Activated B cell treated with CpG ODN at 0.5 μM for 24 hours (primary cell): ENCODE measurements around the gene IGFBP1. TPM values are rescaled to one million over a fixed set of nuclear protein-coding genes. Genes with fewer than 3 reads are reported as not detected.

Experiments used
- ATAC-seq: fragments of 200-7000 bp; cut with Tn5 transposase; one replicate; pipeline ENCODE4 v1.10.0; 2021; ENCODE audit warnings: low read depth, mild to moderate bottlenecking, moderate library complexity
- CTCF ChIA-PET: fragments of 350-600 bp; sonication (Branson Sonifier 250); formaldehyde crosslinking; loops from one replicate; lab custom pipeline; 2021; ENCODE audit warnings: antibody characterized with exemption; lab: Charles Lee
- POLR2A ChIA-PET: fragments of 350-600 bp; sonication (Branson Sonifier 250); formaldehyde crosslinking; loops from one replicate; lab custom pipeline; 2021; ENCODE audit warnings: antibody characterized with exemption; lab: Charles Lee
- DNase-seq: peaks from one replicate; pipeline ENCODE4 v3.0.0; 2022
- H3K27ac Mint-ChIP-seq: one replicate; pipeline ENCODE4 v1.8.0; 2020; ENCODE audit warnings: mixed read lengths
- H3K27me3 Mint-ChIP-seq: one replicate; pipeline ENCODE4 v1.8.0; 2021; ENCODE audit warnings: mixed read lengths
- H3K36me3 Mint-ChIP-seq: one replicate; pipeline ENCODE4 v1.8.0; 2021; ENCODE audit warnings: low read depth, mixed read lengths
- H3K4me1 Mint-ChIP-seq: one replicate; pipeline ENCODE4 v1.8.0; 2021; ENCODE audit warnings: mixed read lengths
- H3K4me3 Mint-ChIP-seq: one replicate; pipeline ENCODE4 v1.8.0; 2020; ENCODE audit warnings: mild to moderate bottlenecking, mixed read lengths
- H3K9me3 Mint-ChIP-seq: one replicate; pipeline ENCODE4 v1.8.0; 2020; ENCODE audit warnings: mixed read lengths
- CTCF ChIP-seq: fragments of 200-600 bp; IDR thresholded peaks from one replicate; pipeline ENCODE4 v1.8.0; 2022; ENCODE audit warnings: antibody characterized with exemption, mild to moderate bottlenecking
- intact Hi-C: fragments of 100-400 bp; cut with micrococcal nuclease; formaldehyde crosslinking; loops from one replicate; pipeline ENCODE4 v1.15.1; 2024
- total RNA-seq: library from RNA; stranded (reverse); gene quantifications from 2 replicates; pipeline ENCODE4 v1.2.3, GENCODE V29; 2022

IGFBP1 gene
- total RNA-seq, 1 donor from 2014 or later: not detected

GRCh38 chr7:45880433-45880860 lies 7.8 kb upstream of the IGFBP1 start:
- ChIA-PET POLR2A (no interaction called here), CTCF (no interaction called here)
- H3K4me1 Mint-ChIP-seq: no peaks in the 10 kb centered on the region
- no peak for TF ChIP-seq CTCF
- DNase-seq: no peak
- no peak overlapping the region for H3K4me3 Mint-ChIP-seq
- no peak for ATAC-seq
- H3K9me3 Mint-ChIP-seq: peaks cover 15% of the 10 kb centered on the region
- no peak overlapping the region for H3K27ac Mint-ChIP-seq
- peaks cover 10% of the 10 kb centered on the region for H3K27me3 Mint-ChIP-seq
- intact Hi-C loops: no loop called here
- no peaks in the 10 kb centered on the region for H3K36me3 Mint-ChIP-seq

- Mint-ChIP-seq H3K4me1 (no peaks in the 10 kb centered on the region), H3K27me3 (peaks cover 11% of the 10 kb centered on the region), H3K4me3 (no peak overlapping the region), H3K36me3 (no peaks in the 10 kb centered on the region), H3K27ac (no peak overlapping the region), H3K9me3 (peaks cover 15% of the 10 kb centered on the region)
- intact Hi-C loops: no loop called here
- ATAC-seq (no peak), DNase-seq (no peak)
- ChIA-PET POLR2A (no interaction called here), CTCF (no interaction called here)
- TF ChIP-seq CTCF: no peak
Measured at GRCh38 chr7:45881280-45881758, 7.0 kb upstream of the IGFBP1 start.

- Mint-ChIP-seq H3K36me3 (no peaks in the 10 kb centered on the region), H3K4me3 (no peak overlapping the region), H3K27ac (no peak overlapping the region), H3K4me1 (no peaks in the 10 kb centered on the region), H3K27me3 (peaks cover 16% of the 10 kb centered on the region), H3K9me3 (peaks cover 15% of the 10 kb centered on the region)
- intact Hi-C loops: no loop called here
- ChIA-PET POLR2A (no interaction called here), CTCF (interaction anchor here (0.6 kb wide), 1 partner anchor 9 kb away, joined by 3 read pairs; no protein-coding TSS in a partner anchor)
- no peak for TF ChIP-seq CTCF
- DNase-seq: no peak
- no peak for ATAC-seq
Measured at GRCh38 chr7:45881759-45882464, 6.4 kb upstream of the IGFBP1 start.

- Mint-ChIP-seq H3K36me3 (no peaks in the 10 kb centered on the region), H3K27me3 (peaks cover 22% of the 10 kb centered on the region), H3K27ac (no peak overlapping the region), H3K4me1 (no peaks in the 10 kb centered on the region), H3K4me3 (no peak overlapping the region), H3K9me3 (peaks cover 10% of the 10 kb centered on the region)
- ChIA-PET CTCF (no interaction called here), POLR2A (no interaction called here)
- DNase-seq (no peak), ATAC-seq (no peak)
- TF ChIP-seq CTCF: no peak
- intact Hi-C loops: no loop called here
Measured at GRCh38 chr7:45882465-45882810, 5.8 kb upstream of the IGFBP1 start.

- ATAC-seq (no peak), DNase-seq (no peak)
- intact Hi-C loops: no loop called here
- Mint-ChIP-seq H3K9me3 (peaks cover 5% of the 10 kb centered on the region), H3K36me3 (no peaks in the 10 kb centered on the region), H3K27me3 (peaks cover 29% of the 10 kb centered on the region), H3K4me1 (no peaks in the 10 kb centered on the region), H3K27ac (no peak overlapping the region), H3K4me3 (no peak overlapping the region)
- CTCF ChIA-PET: no interaction called here
- TF ChIP-seq CTCF: no peak
- POLR2A ChIA-PET: no interaction called here
Measured at GRCh38 chr7:45884136-45884535, 4.2 kb upstream of the IGFBP1 start.
